GM18505 (cell line): Measurements from ENCODE around the gene RYK.
A peak's percentile ranks its signal among the peaks of the same experiment; 100 is the strongest.
"Not testable (repeated sequence)": the region's sequence is repeated elsewhere in the genome, so short reads cannot be mapped to it uniquely, and the experiment has no call there.

ENCODE experiments used
- ATAC-seq: cut with Tn5 transposase; IDR thresholded peaks from one replicate; pipeline ENCODE4 v1.9.1; 2021; ENCODE audit not compliant: unreplicated experiment
- POLR2A ChIP-seq: IDR thresholded peaks from 4 replicates; pipeline ENCODE4 v1.6.1; 2011; ENCODE audit warnings: borderline replicate concordance; ENCODE audit not compliant: insufficient read depth, insufficient read length; ENCODE audit errors: extremely low read depth

Gene RYK

GRCh38 chr3:134239538-134239937 lies 11.1 kb downstream of the RYK start:
- TF ChIP-seq POLR2A, result no peak
- ATAC-seq, result no peak

GRCh38 chr3:134237454-134238145 lies 13.1 kb downstream of the RYK start:
- TF ChIP-seq POLR2A, result no peak
- ATAC-seq, result no peak

GRCh38 chr3:134236505-134237170 lies 14.0 kb downstream of the RYK start:
- peak; percentile 59 for ATAC-seq
- TF ChIP-seq POLR2A, result no peak

- ATAC-seq, result no peak
- TF ChIP-seq POLR2A, result no peak
Observed at GRCh38 chr3:134235577-134236076, 15.0 kb downstream of the RYK start.

- no peak for ATAC-seq
- TF ChIP-seq POLR2A, result no peak
Observed at GRCh38 chr3:134232951-134233350, 17.7 kb downstream of the RYK start.

- no peak for ATAC-seq
- TF ChIP-seq POLR2A, result no peak
Observed at GRCh38 chr3:134232151-134232550, 18.5 kb downstream of the RYK start.

GRCh38 chr3:134231131-134231530 lies 19.5 kb downstream of the RYK start:
- TF ChIP-seq POLR2A, result no peak
- no peak for ATAC-seq

GRCh38 chr3:134229038-134229437 lies 21.6 kb downstream of the RYK start:
- no peak for ATAC-seq

GRCh38 chr3:134228479-134228878 lies 22.2 kb downstream of the RYK start:
- no peak for TF ChIP-seq POLR2A
- no peak for ATAC-seq

More at GRCh38 chr3:134229038-134229437, 21.6 kb downstream of the RYK start:
- TF ChIP-seq POLR2A, result no peak

- TF ChIP-seq POLR2A, result no peak
- no peak for ATAC-seq
Observed at GRCh38 chr3:134228035-134228434, 22.6 kb downstream of the RYK start.

- ATAC-seq, result not testable (repeated sequence)
Observed at GRCh38 chr3:134224796-134225156, 25.9 kb downstream of the RYK start.

GRCh38 chr3:134222835-134223234 lies 27.8 kb downstream of the RYK start:
- no peak for TF ChIP-seq POLR2A
- no peak for ATAC-seq

- no peak for TF ChIP-seq POLR2A
- no peak for ATAC-seq
Observed at GRCh38 chr3:134216851-134217250, 33.8 kb downstream of the RYK start.

GRCh38 chr3:134216191-134216764 lies 34.4 kb downstream of the RYK start:
- no peak for ATAC-seq
- no peak for TF ChIP-seq POLR2A

GRCh38 chr3:134214239-134214638 lies 36.4 kb downstream of the RYK start:
- no peak for ATAC-seq
- TF ChIP-seq POLR2A, result no peak
